Activated naive CD4-positive, alpha-beta T cell treated with anti-CD3 and anti-CD28 coated beads, Interleukin-2, amount 50 U/mL, for 72 hours (primary cell): ENCODE measurements around the gene SAMM50. TPM values are rescaled to one million over a fixed set of nuclear protein-coding genes. Genes with fewer than 3 reads are reported as not detected.

Experiments used
- ATAC-seq, 2 donors: fragments of 150-1000 bp; cut with Tn5 transposase; 2 replicates each; pipeline ENCODE4 v1.10.0; 2021; ENCODE audit warnings: mild to moderate bottlenecking in 2 of 2, moderate library complexity in 2 of 2
- DNase-seq, 2 donors: peaks; one replicate each; pipeline ENCODE4 v3.0.0; 2021 to 2022; ENCODE audit warnings: low spot score in 2 of 2
- H3K27ac Mint-ChIP-seq, 2 donors: one replicate each; pipeline ENCODE4 v1.8.0; 2022; ENCODE audit warnings: mild to moderate bottlenecking in 2 of 2, mixed read lengths in 2 of 2
- H3K36me3 Mint-ChIP-seq, 2 donors: one replicate each; pipeline ENCODE4 v1.8.0; 2022; ENCODE audit warnings: mixed read lengths in 2 of 2
- H3K9me3 Mint-ChIP-seq, 2 donors: one replicate each; pipeline ENCODE4 v1.8.0; 2022; ENCODE audit warnings: mixed read lengths in 2 of 2
- total RNA-seq, 2 donors: library from RNA; stranded (reverse); gene quantifications; one replicate each; pipeline ENCODE4 v1.2.3, GENCODE V29; 2022

SAMM50 gene
- 10 to 100 TPM; 41.7 to 51.1 TPM for total RNA-seq

DNA sequence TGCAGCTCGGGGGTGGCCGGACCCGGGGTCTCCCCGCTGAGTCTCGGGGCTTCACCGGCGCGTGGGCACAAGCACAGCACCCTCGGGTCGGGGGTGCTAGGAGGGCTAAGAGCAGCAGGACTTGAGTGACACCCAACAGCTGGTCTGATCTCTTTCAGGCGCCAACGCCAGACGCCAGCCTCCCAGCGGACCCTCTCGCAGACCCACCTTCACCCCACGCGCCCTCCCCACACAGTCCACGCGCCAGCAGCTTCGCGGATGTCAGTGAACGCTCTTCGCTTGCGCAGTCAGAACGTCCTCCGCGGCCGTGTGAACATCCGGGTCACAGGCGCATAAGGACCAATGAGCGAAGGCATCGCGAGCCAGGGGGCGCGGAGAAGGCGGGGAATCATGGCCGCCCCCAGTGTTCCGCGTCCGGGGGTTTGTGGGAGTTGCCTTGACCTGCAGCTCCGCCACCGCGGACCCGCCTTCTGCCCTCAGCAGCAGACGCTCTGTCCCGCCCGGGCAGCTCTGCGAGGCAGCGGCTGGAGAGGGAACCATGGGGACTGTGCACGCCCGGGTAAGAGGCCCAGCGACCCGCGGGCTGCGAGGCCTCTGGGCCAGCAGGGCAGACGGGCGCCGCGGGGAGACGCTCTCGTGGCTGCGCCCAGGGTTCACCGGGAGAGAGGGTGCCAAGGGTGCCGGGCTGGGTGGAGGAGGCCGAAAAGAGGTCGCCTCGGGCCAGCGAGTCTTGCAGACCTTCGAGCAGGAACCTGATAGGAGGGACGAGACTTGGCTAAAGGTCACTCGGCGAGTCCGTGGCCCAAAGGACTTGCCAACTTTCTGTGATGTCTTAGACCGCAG is at the start of gene SAMM50:
Gene SAMM50, plus strand, starts transcription at position 403 of the 843 bp plus-strand sequence. Its CDS starts 136 bp downstream, at position 539.
- DNase-seq, result peak; percentile 90 to 91
- H3K9me3 Mint-ChIP-seq, result no peaks in the 10 kb centered on the region
- H3K36me3 Mint-ChIP-seq, result peaks cover 16% of the 10 kb centered on the region in 2 donors
- ATAC-seq, result peak; percentile 97 to 99
- H3K27ac Mint-ChIP-seq, result peak within 1 kb of the TSS; percentile 95 to 96

DNA sequence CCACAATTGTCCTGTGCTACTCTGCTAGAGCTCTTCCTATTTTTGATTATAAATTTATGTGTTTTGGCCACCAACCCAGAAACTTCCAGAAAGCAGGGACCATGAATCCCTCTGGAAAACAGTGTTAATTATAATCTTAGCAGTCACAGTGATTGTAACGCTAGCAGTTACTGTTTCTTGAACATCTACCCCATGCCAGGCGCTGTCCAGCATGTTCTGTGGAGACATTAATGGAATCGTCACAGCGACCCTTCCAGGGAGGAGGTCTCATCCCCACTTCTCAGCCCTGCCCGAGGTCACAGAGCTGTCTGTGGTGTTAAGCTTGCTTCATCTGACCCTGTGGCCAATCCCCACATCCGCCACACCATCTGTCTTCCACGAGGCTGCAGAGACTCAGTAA is 49.6 kb upstream of the SAMM50 start:
- H3K36me3 Mint-ChIP-seq, result no peaks in the 10 kb centered on the region
- H3K9me3 Mint-ChIP-seq, result no peaks in the 10 kb centered on the region

DNA sequence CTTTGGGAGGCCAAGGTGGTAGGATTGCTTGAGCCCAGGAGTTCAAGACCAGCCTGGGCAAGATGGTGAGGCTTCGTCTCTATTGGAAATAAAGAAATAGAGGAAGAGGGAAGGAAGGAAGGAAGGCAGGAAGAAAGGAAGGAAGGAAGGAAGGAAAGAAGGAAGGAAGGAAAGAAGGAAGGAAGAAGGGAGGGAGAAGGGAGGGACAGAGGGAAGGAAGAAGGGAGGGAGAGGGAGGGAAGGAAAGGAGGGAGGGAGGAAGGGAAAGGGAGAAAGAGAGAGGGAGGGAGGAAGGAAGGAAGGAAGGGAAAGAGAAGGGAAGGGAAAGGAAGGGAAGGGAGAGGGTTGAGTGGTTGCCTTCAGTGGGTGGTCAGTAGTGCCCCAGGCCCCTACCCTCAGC is 45.5 kb upstream of the SAMM50 start:
- Mint-ChIP-seq H3K9me3 (no peaks in the 10 kb centered on the region), H3K27ac (no peak overlapping the region), H3K36me3 (no peaks in the 10 kb centered on the region)
- ATAC-seq (no peak), DNase-seq (no peak)

More for the DNA sequence above, 49.6 kb upstream of the SAMM50 start:
- no peak overlapping the region for H3K27ac Mint-ChIP-seq
- no peak for DNase-seq
- no peak for ATAC-seq

DNA sequence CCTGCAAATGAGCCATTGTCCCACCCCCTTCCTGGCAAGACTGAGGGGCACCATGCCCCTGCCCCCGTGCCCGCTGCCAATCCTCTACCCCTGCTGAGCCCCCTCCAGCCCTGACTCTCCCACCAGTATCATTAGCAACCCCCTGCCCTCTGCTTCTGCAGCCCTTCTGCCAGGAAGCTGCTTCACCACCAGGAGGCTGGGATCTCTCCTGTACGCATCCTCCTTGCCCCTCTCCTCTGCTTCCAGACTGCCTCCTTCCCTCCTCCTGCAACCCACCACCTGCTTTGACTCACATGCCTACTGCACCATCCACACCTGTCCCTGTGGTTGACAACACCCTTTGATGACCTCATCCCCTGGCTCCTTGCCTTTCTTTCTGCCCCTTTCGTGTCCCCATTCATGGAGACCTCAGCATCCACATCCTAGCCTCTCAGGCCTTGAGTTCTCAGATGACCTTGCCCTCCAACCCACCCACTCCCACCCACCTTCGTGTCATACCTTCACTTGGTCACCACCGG is 45.0 kb upstream of the SAMM50 start:
- no peak for ATAC-seq
- no peak overlapping the region for H3K27ac Mint-ChIP-seq
- no peaks in the 10 kb centered on the region for H3K9me3 Mint-ChIP-seq
- H3K36me3 Mint-ChIP-seq, result no peaks in the 10 kb centered on the region
- no peak for DNase-seq

DNA sequence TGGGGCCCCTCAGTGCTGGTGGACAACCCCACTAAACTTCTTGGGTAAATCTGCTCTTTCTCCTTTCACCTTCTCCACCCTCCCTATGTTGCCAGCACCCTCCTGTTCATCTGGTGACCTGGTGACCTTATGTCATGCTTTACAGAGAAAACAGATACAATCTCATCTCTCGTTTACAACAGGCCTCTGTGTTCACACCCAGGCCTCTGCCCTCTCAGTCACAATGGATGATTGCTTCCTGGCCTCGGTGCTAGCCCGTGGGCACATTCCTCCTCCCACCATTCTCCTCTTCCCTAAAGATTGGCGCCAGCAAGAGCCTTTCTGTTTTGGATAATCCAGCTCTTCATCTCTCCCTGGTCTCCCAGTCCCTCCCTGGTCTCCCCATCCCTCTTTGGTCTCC is 43.9 kb upstream of the SAMM50 start:
- ATAC-seq, result no peak
- no peak for DNase-seq
- Mint-ChIP-seq H3K27ac (no peak overlapping the region), H3K36me3 (no peaks in the 10 kb centered on the region), H3K9me3 (no peaks in the 10 kb centered on the region)

DNA sequence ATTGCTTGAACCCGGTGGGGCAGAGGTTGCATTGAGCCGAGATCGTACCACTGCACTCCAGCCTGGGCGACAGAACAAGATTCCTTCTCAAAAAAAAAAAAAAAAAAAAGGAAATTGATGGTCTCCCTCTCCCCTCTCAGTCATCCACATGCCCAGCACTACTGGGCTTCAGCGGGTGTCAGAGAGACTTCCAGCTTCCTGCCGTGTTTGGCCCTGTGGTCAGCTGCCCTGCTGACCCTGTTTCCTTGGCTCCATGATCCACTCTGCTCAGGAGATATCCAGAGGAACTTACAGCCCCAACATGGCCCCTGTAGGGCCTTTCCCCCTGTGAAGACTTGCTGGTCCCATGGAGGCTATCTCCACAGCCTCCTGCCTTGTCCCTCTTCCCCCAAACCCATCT is 37.7 kb upstream of the SAMM50 start:
- no peaks in the 10 kb centered on the region for H3K36me3 Mint-ChIP-seq
- ATAC-seq (no peak), DNase-seq (no peak)
- no peaks in the 10 kb centered on the region for H3K9me3 Mint-ChIP-seq
- H3K27ac Mint-ChIP-seq, result no peak overlapping the region

DNA sequence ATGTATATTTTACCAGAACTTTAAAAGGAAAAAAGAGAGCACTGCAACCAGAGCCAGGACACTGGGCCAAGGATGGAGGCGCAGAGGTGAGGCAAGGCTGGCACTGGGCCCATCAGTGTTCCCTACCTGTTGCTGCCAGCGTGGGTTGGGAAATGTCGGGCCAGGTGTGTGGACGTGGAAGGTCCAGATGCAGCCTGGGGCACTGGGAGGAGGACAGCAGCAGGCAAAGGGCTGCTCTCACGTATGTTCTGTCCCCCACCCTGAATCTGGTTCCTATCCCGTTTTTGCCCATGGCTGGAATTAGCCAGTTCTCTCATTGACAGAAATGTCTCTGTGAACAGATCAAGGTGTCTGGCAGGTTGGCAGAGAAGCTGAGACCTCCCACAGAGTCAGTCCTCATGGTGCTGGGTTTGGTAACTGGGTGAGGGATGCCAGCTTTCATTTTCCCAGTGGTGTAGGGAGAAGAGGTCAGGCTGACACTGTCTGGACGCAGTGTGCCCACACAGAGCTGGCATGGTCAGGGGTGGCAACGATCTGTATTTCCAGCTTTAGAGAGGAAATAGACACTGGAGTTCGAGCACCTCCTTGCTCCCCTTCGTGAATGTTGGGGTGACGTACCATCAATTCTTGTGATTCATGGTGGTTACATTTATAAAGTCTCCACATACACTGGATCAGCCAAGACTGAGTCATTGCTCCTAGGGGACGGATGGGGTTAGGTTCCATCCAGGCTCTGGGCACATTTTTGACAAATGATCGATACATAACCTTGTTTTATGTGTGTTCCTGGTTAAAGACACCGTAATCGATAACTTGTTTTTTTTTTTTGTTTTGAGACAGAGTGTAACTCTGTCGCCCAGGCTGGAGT is 35.9 kb upstream of the SAMM50 start:
- no peak for ATAC-seq
- Mint-ChIP-seq H3K9me3 (no peaks in the 10 kb centered on the region), H3K36me3 (no peaks in the 10 kb centered on the region), H3K27ac (no peak overlapping the region)
- no peak for DNase-seq

DNA sequence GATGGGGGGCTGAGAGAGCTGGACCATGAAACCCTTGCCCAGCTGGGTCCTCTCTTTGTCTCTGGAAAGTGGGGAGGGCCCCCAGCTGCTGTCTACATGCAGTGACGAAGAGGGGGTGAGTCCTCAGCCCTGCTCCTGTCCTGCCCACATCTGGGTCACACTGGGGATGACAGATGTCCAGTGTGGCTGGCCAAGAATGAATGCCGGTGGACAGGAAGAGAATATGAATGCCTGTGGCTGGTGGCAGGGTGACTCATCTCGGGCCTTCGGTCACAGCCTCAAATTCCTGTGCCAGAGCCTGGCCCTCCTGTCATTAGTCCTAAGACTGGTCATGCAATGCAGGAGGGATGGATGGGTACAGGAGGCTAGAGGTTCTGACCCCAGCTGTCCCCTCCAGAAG is 33.9 kb upstream of the SAMM50 start:
- no peak for DNase-seq
- no peaks in the 10 kb centered on the region for H3K36me3 Mint-ChIP-seq
- no peaks in the 10 kb centered on the region for H3K9me3 Mint-ChIP-seq
- ATAC-seq, result no peak
- no peak overlapping the region for H3K27ac Mint-ChIP-seq

DNA sequence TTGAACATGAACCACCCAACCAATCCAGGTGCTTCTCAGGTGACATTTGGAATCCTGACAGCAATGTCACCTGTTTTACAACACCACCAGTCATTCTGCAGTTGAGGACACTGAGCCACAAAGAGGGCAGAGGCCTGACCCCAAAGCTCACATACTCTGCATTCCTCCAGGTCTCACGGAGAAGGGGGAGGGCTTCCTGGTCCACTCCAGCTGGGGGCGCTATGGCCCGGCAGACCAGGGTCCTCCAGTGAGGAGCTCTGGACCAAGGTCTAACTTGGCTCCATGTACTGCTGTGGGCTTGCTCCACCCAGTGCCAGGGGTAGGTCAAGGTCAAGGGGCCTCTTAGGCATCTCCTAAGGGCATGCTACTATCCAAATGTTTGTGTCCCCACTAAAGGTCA is 33.1 kb upstream of the SAMM50 start:
- ATAC-seq (no peak), DNase-seq (no peak)
- Mint-ChIP-seq H3K27ac (no peak overlapping the region), H3K36me3 (no peaks in the 10 kb centered on the region), H3K9me3 (no peaks in the 10 kb centered on the region)

DNA sequence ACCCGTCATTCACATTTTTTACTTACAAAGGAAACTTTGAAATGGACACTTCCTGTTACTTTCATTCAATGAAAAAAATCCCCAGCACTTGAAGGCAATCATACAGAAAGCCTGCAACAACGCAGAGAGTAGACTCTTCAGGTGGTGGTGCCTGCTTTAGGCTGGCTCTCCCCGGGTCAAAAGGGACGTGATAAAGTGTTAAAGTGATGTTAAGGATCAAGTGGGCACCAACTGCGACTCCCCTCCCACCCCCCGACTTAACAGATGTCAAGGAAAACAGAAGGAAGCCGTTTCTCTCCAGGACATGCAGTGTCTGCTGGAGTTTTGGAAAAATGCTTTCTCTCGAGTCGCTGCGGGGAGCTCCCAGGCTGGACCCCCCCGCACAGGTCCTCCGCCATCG is 32.1 kb upstream of the SAMM50 start:
- no peak overlapping the region for H3K27ac Mint-ChIP-seq
- ATAC-seq, result peak; percentile 12 to 25
- H3K36me3 Mint-ChIP-seq, result no peaks in the 10 kb centered on the region
- peak in 1 of 2 donors; percentile 5 for DNase-seq
- no peaks in the 10 kb centered on the region for H3K9me3 Mint-ChIP-seq

DNA sequence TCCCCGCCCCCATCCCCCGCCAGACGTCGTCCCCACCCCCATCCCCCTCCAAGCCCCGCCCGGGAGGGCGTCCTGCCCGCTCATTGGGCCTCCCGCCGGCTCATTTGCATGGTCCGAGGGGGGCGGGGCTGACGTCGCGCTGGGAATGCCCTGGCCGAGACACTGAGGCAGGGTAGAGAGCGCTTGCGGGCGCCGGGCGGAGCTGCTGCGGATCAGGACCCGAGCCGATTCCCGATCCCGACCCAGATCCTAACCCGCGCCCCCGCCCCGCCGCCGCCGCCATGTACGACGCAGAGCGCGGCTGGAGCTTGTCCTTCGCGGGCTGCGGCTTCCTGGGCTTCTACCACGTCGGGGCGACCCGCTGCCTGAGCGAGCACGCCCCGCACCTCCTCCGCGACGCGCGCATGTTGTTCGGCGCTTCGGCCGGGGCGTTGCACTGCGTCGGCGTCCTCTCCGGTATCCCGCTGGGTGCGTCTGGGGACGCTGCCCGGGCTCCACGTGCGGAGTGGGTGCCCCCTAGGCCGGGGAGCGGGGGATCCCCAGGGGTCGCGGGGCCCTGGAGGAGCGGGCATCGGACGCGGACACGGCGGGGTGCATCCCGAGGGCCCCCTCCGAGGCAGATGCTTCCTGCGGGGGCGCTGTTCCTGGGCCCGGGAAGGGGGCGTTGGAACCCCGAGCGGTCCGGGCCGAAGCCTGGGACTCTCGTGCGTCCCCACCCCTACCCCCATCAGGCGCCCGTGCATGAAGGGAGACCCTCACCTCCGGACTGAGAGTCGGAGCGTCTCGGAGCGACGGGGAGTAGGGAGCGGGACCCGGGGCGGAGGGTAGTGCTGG is 31.4 kb upstream of the SAMM50 start, which contains the start of gene PNPLA3:
Gene PNPLA3, plus strand, starts transcription at position 175 of the 834 bp plus-strand sequence. Its CDS starts 107 bp downstream, at position 282.
- H3K27ac Mint-ChIP-seq, result no peak within 1 kb of the TSS
- no peaks in the 10 kb centered on the region for H3K9me3 Mint-ChIP-seq
- ATAC-seq, result peak; percentile 94 to 96

DNA sequence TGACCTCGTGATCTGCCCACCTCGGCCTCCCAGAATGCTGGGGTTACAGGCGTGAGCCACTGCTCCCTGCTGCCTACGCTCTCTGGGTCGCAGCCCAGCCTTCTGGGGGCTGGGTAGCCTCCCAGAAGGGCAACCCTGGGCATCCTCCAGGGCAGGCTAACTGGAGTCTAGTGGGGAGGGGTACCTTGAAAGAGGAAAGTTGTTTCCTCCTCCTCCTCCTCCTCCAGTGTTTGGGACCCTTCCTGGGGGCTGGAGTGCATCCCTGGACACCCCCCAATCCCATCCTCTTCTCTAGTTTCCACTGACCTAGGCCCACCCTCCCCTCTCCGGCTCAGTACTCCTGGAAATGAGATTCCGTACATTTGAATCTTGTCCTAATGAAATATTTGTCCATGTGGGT is 30.4 kb upstream of the SAMM50 start:
- no peak for DNase-seq
- Mint-ChIP-seq H3K27ac (no peak overlapping the region), H3K9me3 (no peaks in the 10 kb centered on the region), H3K36me3 (no peaks in the 10 kb centered on the region)
- ATAC-seq, result no peak

More for the DNA sequence above, 31.4 kb upstream of the SAMM50 start, which contains the start of gene PNPLA3:
- H3K36me3 Mint-ChIP-seq, result no peaks in the 10 kb centered on the region
- DNase-seq, result peak; percentile 83 to 84

DNA sequence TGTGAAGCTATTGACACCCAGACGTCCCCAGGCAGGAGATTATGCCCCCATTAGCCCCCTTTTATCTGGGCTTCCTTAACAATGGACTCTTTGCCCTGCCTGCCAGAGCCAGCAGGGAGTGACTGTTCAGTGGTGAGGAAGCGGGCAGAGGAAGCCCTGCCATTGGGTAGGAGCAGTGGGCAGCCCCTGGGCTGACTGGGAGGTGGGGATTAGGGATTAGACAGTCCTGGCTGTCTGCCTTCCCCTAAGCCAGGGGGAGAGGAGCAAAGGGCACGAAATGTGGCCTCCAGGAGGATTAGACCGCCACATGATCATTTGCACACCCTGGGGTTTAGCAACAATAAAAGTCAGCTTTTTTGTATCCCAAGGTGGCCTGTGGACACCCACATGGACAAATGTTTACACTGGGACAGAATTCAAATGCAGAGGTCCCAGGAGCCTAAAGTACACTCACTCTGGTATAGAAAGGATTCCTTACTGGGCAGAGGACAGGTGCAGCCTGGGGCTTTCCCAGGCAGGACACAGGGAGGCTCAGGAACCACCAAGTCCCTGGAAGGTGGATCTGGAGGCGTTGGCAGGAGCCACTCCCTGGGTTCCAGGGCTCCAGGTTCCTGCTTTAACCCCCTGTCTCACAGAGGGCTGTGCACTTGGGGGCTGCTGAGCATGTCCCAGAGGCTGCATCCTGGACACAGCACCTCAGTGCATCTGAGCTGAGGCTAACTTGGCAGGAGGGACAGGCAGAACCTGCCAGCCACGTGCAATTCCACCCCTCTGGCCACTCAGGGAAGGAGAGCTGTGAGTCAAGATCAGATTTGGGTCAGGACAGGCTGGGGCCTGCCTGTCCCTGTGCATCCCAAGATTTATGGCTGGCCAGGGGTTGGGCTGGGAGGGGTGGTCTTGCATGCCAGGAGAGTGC is 29.6 kb upstream of the SAMM50 start:
- DNase-seq (no peak), ATAC-seq (no peak)
- H3K36me3 Mint-ChIP-seq, result no peaks in the 10 kb centered on the region
- H3K9me3 Mint-ChIP-seq, result no peaks in the 10 kb centered on the region
- no peak overlapping the region for H3K27ac Mint-ChIP-seq

DNA sequence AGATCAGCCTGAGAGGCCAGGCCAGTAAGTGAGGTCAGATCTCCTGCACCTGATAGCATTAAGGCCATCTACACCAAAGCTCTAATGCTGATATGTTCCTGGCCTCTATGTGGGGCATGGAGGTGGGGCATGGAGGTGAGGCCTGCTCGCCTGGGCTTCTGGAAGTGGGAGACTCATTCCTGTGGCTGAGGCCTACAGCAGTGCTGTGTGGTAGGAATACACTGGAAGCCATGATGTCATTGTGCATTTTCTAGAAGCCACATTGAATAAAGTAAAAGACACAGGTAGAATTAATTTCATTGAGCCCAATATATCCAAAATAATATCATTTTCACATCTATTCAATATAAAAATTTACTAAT is 28.9 kb upstream of the SAMM50 start:
- Mint-ChIP-seq H3K27ac (no peak overlapping the region), H3K36me3 (no peaks in the 10 kb centered on the region), H3K9me3 (no peaks in the 10 kb centered on the region)
- DNase-seq, result no peak
- ATAC-seq, result no peak

DNA sequence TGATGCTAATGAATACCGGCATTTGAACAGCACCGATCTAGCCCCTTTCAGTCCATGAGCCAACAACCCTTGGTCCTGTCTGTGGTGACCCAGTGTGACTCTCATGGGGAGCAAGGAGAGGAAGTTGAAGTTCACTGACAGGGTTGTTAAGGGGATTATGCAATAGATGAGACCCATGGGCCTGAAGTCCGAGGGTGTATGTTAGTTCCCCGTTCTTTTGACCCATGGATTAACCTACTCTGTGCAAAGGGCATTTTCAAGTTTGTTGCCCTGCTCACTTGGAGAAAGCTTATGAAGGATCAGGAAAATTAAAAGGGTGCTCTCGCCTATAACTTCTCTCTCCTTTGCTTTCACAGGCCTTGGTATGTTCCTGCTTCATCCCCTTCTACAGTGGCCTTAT is 26.8 kb upstream of the SAMM50 start:
- Mint-ChIP-seq H3K27ac (peak overlapping the region in 1 of 2 donors; percentile 14), H3K9me3 (no peaks in the 10 kb centered on the region), H3K36me3 (no peaks in the 10 kb centered on the region)
- DNase-seq, result no peak
- no peak for ATAC-seq
